ENCODE results near the gene SENP6. TPM values are rescaled to one million over a fixed set of nuclear protein-coding genes. Genes with fewer than 3 reads are reported as not detected.

The SENP6 gene
- polyA plus RNA-seq, 1 donor (not counting 4 experiments of a cell fraction or from before 2014, with no cell fraction given): 41.1 TPM

GRCh38 chr6:75608304-75608703, 6.6 kb downstream of the SENP6 start:
- Histone ChIP-seq H3K27ac (ENCODE audit: control insufficient read depth, insufficient read depth, low read length) (no peak overlapping the region), H3K79me2 (ENCODE audit: control insufficient read depth, insufficient read depth, low read length) (peaks cover 99% of the 10 kb centered on the region), H2AFZ (ENCODE audit: control insufficient read depth, low read length) (no peak overlapping the region), H3K4me1 (ENCODE audit: control insufficient read depth, extremely low read depth, insufficient read depth, low read length) (peaks cover 7% of the 10 kb centered on the region), H4K20me1 (ENCODE audit: control insufficient read depth, extremely low read depth, insufficient read depth, low read length) (peaks cover 22% of the 10 kb centered on the region), H3K9ac (ENCODE audit: control insufficient read depth, extremely low read depth, insufficient read depth, low read length) (no peak overlapping the region), H3K4me2 (ENCODE audit: control insufficient read depth, extremely low read depth, insufficient read depth, low read depth, low read length) (no peak overlapping the region), H3K36me3 (ENCODE audit: control insufficient read depth in 2 of 2, extremely low read depth in 1 of 2, insufficient read depth in 2 of 2, low read length in 2 of 2) (no peaks in the 10 kb centered on the region), H3K4me3 (ENCODE audit: control insufficient read depth in 2 of 3, extremely low read depth in 1 of 3, insufficient read depth in 2 of 3, low read depth in 1 of 3, low read length in 3 of 3) (no peak overlapping the region), H3K9me1 (ENCODE audit: control insufficient read depth, extremely low read depth, insufficient read depth, low read length) (no peaks in the 10 kb centered on the region), H3K27me3 (ENCODE audit: control insufficient read depth, extremely low read depth, insufficient read depth, low read length) (no peaks in the 10 kb centered on the region), H3K9me3 (ENCODE audit: control insufficient read depth, low read depth, low read length) (no peaks in the 10 kb centered on the region)
- DNase-seq (ENCODE audit: low read depth, low spot score): no peak
- dilution Hi-C loops (cut with MboI; ENCODE audit: extremely low pct_ligation_motif_present, low sequenced_read_pairs): no loop called here
- FAIRE-seq: no peak
- TF ChIP-seq CTCF (optimal IDR thresholded peaks at IDR 0.05 in 1 of 3, IDR thresholded peaks at IDR 0.05 in 1 of 3, conservative IDR thresholded peaks at IDR 0.05 in 1 of 3; ENCODE audit: extremely low read depth in 1 of 3, insufficient read depth in 2 of 3, low read length in 3 of 3) (no peak), EZH2 (IDR thresholded peaks at IDR 0.05; ENCODE audit: low read length) (no peak)

DNA sequence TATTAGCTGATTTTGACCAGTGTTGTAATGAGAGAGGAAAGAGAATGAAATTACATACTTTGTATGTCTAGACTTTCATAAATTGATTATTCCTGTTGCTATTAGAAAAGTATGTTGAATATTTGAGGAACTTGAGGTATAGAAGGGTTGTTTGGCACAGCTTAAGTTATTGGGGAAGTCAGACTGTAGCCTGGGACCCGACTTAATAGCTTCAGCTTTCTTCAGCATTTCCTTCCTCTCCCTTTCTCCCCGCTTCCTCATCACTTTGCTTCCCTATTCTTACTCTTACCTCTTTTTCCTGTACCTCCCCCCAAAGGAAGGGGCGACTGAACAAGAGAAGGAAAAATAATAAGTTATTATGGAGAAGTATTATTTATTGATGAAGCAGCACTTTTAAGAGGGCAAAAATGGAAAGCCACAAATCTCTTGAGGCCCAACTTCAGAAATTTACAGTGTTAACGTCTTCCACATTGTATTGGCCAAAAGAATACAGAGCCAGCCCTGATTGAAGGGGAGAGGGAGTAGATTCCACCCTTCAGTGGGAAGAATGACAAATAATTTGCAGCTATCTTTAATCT, 7.4 kb downstream of the SENP6 start:
- dilution Hi-C loops (cut with MboI; ENCODE audit: extremely low pct_ligation_motif_present, low sequenced_read_pairs): no loop called here
- FAIRE-seq (no peak), DNase-seq (ENCODE audit: low read depth, low spot score) (no peak)

More for the DNA sequence above, 7.4 kb downstream of the SENP6 start:
- H3K27ac ChIP-seq (ENCODE audit: control insufficient read depth, insufficient read depth, low read length): no peak overlapping the region
- no peaks in the 10 kb centered on the region for H3K36me3 ChIP-seq (ENCODE audit: control insufficient read depth in 2 of 2, extremely low read depth in 1 of 2, insufficient read depth in 2 of 2, low read length in 2 of 2)
- no peaks in the 10 kb centered on the region for H3K9me3 ChIP-seq (ENCODE audit: control insufficient read depth, low read depth, low read length)
- no peak overlapping the region for H2AFZ ChIP-seq (ENCODE audit: control insufficient read depth, low read length)
- H3K4me1 ChIP-seq (ENCODE audit: control insufficient read depth, extremely low read depth, insufficient read depth, low read length): peaks cover 3% of the 10 kb centered on the region
- TF ChIP-seq EZH2 (IDR thresholded peaks at IDR 0.05; ENCODE audit: low read length) (no peak), CTCF (optimal IDR thresholded peaks at IDR 0.05 in 1 of 3, IDR thresholded peaks at IDR 0.05 in 1 of 3, conservative IDR thresholded peaks at IDR 0.05 in 1 of 3; ENCODE audit: extremely low read depth in 1 of 3, insufficient read depth in 2 of 3, low read length in 3 of 3) (no peak)
- no peak overlapping the region for H3K4me2 ChIP-seq (ENCODE audit: control insufficient read depth, extremely low read depth, insufficient read depth, low read depth, low read length)
- H3K27me3 ChIP-seq (ENCODE audit: control insufficient read depth, extremely low read depth, insufficient read depth, low read length): no peaks in the 10 kb centered on the region
- H3K4me3 ChIP-seq (ENCODE audit: control insufficient read depth in 2 of 3, extremely low read depth in 1 of 3, insufficient read depth in 2 of 3, low read depth in 1 of 3, low read length in 3 of 3): no peak overlapping the region
- H3K9ac ChIP-seq (ENCODE audit: control insufficient read depth, extremely low read depth, insufficient read depth, low read length): no peak overlapping the region
- peaks cover 99% of the 10 kb centered on the region for H3K79me2 ChIP-seq (ENCODE audit: control insufficient read depth, insufficient read depth, low read length)
- peaks cover 18% of the 10 kb centered on the region for H4K20me1 ChIP-seq (ENCODE audit: control insufficient read depth, extremely low read depth, insufficient read depth, low read length)
- H3K9me1 ChIP-seq (ENCODE audit: control insufficient read depth, extremely low read depth, insufficient read depth, low read length): no peaks in the 10 kb centered on the region

Data from keratinocyte (primary cell).